Lower leg skin (tissue), 4 donors: Measurements from ENCODE around the gene PODXL2. TPM values are rescaled to one million over a fixed set of nuclear protein-coding genes. Genes with fewer than 3 reads are reported as not detected.

ENCODE experiments used
- DNase-seq, 2 donors: peaks; one replicate each; pipeline ENCODE4 v3.0.0-alpha.2; 2019; ENCODE audit warnings: low spot score in 2 of 2
- H3K4me3 ChIP-seq: fragments of 200-600 bp; sonication (generic); 2 replicates; pipeline ENCODE4 v1.5.1; 2017; ENCODE audit warnings: mild to moderate bottlenecking, low read depth; ENCODE audit not compliant: poor library complexity, severe bottlenecking
- CTCF ChIP-seq, 3 donors: fragments of 450-650 bp; IDR thresholded peaks; one replicate each; pipeline ENCODE4 v1.5.1; 2016; ENCODE audit warnings: antibody characterized with exemption in 3 of 3, mild to moderate bottlenecking in 3 of 3, moderate library complexity in 2 of 3
- POLR2A ChIP-seq, 2 donors: fragments of 450-650 bp; IDR thresholded peaks; one replicate each; pipeline ENCODE4 v1.6.1; 2016 to 2017; ENCODE audit warnings: antibody characterized with exemption in 2 of 2, mild to moderate bottlenecking in 1 of 2, moderate library complexity in 1 of 2
- WGBS, 2 donors: methylation state at CpG; one replicate each; pipeline ENCODE4 v1.1.5; 2018; 5-methylcytosine and 5-hydroxymethylcytosine counted together
- intact Hi-C: fragments of 100-400 bp; cut with DNase I; formaldehyde crosslinking; loops from one replicate; pipeline ENCODE4 v1.15.0; 2023; ENCODE audit warnings: low total_unique reads
- total RNA-seq, 4 donors: library from RNA; depleted of rRNA; stranded (reverse); fragments of >200 nt; gene quantifications; one replicate each; pipeline ENCODE4 v1.1.0, GENCODE V29; 2016

PODXL2 gene
- total RNA-seq, 4 donors from 2014 or later: 7.1 to 14.5 (median 9.2) TPM

GRCh38 chr3:127687228-127687737 is 58.3 kb downstream of the PODXL2 start:
- intact Hi-C loops: no loop called here
- DNase-seq: no peak
- no peak overlapping the region for H3K4me3 ChIP-seq
- TF ChIP-seq POLR2A (IDR thresholded peaks at IDR 0.05) (no peak), CTCF (IDR thresholded peaks at IDR 0.05) (no peak)
- WGBS, 2 donors: 97% methylated on average over 2 of the region's 2 CpGs

- H3K4me3 ChIP-seq: no peak overlapping the region
- 67 to 71% methylated on average over 2 of the region's 2 CpGs for WGBS, 2 donors
- no peak for TF ChIP-seq POLR2A (IDR thresholded peaks at IDR 0.05)
- no peak for TF ChIP-seq CTCF (IDR thresholded peaks at IDR 0.05)
- intact Hi-C loops: no loop called here
- peak in 1 of 2 donors; percentile 60 for DNase-seq
Observed at GRCh38 chr3:127688022-127688415, 59.0 kb downstream of the PODXL2 start.

- no peak overlapping the region for H3K4me3 ChIP-seq
- intact Hi-C loops: no loop called here
- TF ChIP-seq CTCF (IDR thresholded peaks at IDR 0.05): no peak
- no peak for TF ChIP-seq POLR2A (IDR thresholded peaks at IDR 0.05)
- 75 to 76% methylated on average over 20 of the region's 20 CpGs for WGBS, 2 donors
- peak in 1 of 2 donors; percentile 68 for DNase-seq
Observed at GRCh38 chr3:127688416-127689265, 59.7 kb downstream of the PODXL2 start.

GRCh38 chr3:127689266-127689860 is 60.4 kb downstream of the PODXL2 start:
- DNase-seq: peak in 1 of 2 donors; percentile 79
- intact Hi-C loops: no loop called here
- WGBS, 2 donors: 83 to 86% methylated on average over 19 of the region's 19 CpGs
- no peak for TF ChIP-seq CTCF (IDR thresholded peaks at IDR 0.05)
- TF ChIP-seq POLR2A (IDR thresholded peaks at IDR 0.05): no peak
- no peak overlapping the region for H3K4me3 ChIP-seq

GRCh38 chr3:127690106-127690505 is 61.1 kb downstream of the PODXL2 start:
- DNase-seq: no peak
- intact Hi-C loops: no loop called here
- H3K4me3 ChIP-seq: no peak overlapping the region
- 28 to 41% methylated on average over 4 of the region's 4 CpGs for WGBS, 2 donors
- TF ChIP-seq CTCF (IDR thresholded peaks at IDR 0.05) (no peak), POLR2A (IDR thresholded peaks at IDR 0.05) (no peak)
